ENCODE measurements around the gene MFRP.

GRCh38 chr11:119372260-119373058 is 26.0 kb upstream of the MFRP start:
- TF ChIP-seq POLR2A (IDR thresholded peaks at IDR 0.05) (no peak), EP300 (IDR thresholded peaks at IDR 0.05) (no peak), POLR2AphosphoS5 (IDR thresholded peaks at IDR 0.05) (no peak)
